NCI-H345 treated with DMSO at 0.1 percent for 48 hours (cell line): ENCODE measurements around the gene STPG3.

Source experiments
- DNase-seq: peaks from one replicate; lab custom pipeline; 2025; ENCODE audit not compliant: unreplicated experiment; lab: John Stamatoyannopoulos, UW

Gene STPG3

GRCh38 chr9:137278061-137278701, 27.1 kb downstream of the STPG3 start:
- DNase-seq: no peak

GRCh38 chr9:137278721-137279711, 27.9 kb downstream of the STPG3 start:
- no peak for DNase-seq

- no peak for DNase-seq
Observed at GRCh38 chr9:137279741-137280473, 28.8 kb downstream of the STPG3 start.

GRCh38 chr9:137280474-137281344, 29.6 kb downstream of the STPG3 start:
- no peak for DNase-seq

- DNase-seq: no peak
Observed at GRCh38 chr9:137281345-137282116, 30.4 kb downstream of the STPG3 start.

GRCh38 chr9:137286975-137287383, 35.9 kb downstream of the STPG3 start:
- peak; percentile 33 for DNase-seq

- DNase-seq: no peak
Observed at GRCh38 chr9:137293094-137293481, 42.0 kb downstream of the STPG3 start.

GRCh38 chr9:137293482-137294090, 42.5 kb downstream of the STPG3 start:
- DNase-seq: no peak

- no peak for DNase-seq
Observed at GRCh38 chr9:137294091-137294680, 43.1 kb downstream of the STPG3 start.

GRCh38 chr9:137294681-137295237, 43.7 kb downstream of the STPG3 start:
- DNase-seq: no peak

- no peak for DNase-seq
Observed at GRCh38 chr9:137295238-137295811, 44.2 kb downstream of the STPG3 start.

- DNase-seq: no peak
Observed at GRCh38 chr9:137295849-137296669, 45.0 kb downstream of the STPG3 start.

GRCh38 chr9:137296670-137297664, 45.9 kb downstream of the STPG3 start:
- no peak for DNase-seq

- DNase-seq: no peak
Observed at GRCh38 chr9:137297966-137298365, 46.9 kb downstream of the STPG3 start.

GRCh38 chr9:137298401-137299202, 47.5 kb downstream of the STPG3 start:
- DNase-seq: no peak

- DNase-seq: no peak
Observed at GRCh38 chr9:137299203-137299565, 48.1 kb downstream of the STPG3 start.
